Measurements from ENCODE around the gene TTLL11.

TTLL11 gene

DNA sequence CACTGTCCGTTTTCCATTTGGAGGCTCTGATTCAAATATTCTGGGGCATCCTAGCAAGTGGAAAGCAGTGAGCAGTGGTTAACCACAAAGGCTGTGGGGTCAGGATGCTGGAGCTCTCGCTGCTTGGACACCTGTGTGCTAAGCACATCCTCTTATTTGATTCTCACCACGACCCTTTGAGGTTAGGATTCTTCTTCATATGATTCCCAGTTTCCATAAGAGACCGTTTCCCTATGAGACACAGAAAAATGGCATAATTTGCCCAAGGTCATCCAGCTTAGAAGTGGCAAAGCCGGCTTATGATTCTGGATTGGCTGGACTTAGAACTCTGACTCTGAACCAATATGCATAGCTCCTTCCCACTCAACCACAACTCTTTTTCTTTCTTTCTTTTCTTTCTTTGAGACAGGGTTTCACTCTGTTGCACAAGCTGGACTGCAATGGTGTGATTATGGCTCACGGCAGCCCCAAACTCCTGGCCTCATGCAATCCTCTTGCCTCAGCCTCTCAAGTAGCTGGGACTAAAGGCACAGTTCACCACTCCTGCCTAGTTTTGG lies 207.7 kb downstream of the TTLL11 start:
- DNase-seq (ENCODE audit: low spot score): no peak
- in situ Hi-C loops (cut with MboI; ENCODE audit: low pct_unique_long_range_greater_than_20kb, low sequenced_read_pairs, unreplicated experiment): no loop called here
- TF ChIP-seq CTCF (IDR thresholded peaks at IDR 0.05; ENCODE audit: extremely low read depth, insufficient read depth, missing control alignments): no peak

GRCh38 chr9:121884057-121884541 lies 209.0 kb downstream of the TTLL11 start:
- in situ Hi-C loops (cut with MboI; ENCODE audit: low pct_unique_long_range_greater_than_20kb, low sequenced_read_pairs, unreplicated experiment): no loop called here
- no peak for TF ChIP-seq CTCF (IDR thresholded peaks at IDR 0.05; ENCODE audit: extremely low read depth, insufficient read depth, missing control alignments)
- DNase-seq (ENCODE audit: low spot score): no peak

DNA sequence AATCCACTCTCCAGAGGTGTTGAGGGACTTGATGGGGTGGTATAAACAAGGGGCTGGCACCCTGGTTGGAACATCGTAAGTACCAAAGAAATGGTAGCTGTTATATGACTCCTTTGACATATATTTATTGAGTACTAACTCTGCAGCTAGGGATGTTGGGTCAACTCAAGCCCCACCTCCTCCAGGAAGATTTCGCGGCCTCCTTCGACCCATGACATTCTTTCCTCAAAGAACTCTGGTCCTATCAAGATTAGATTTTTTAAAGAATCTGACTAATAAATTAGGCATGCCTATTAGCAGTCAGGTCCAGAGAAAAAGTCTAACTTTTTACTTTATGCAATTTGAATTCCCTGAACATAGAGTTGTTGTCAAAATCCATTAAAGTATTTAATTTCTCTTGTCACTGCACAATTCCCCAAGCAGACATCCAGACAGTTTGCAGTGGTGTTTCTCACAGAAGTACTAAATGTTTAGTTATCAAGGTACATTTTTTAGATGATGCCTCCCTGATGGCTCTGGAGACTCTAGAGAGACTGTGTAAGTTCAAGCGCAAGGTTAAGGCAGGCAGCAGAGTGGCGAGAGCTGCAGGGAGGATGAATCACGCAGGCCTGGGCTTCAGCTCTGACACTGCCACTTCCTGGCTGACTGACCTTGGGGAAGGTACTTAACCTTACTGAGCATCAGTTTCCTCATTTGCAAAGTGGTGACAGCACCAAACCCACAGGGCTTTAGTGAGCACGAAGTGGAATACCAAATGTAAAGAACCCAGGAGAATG lies 209.6 kb downstream of the TTLL11 start:
- no peak for DNase-seq (ENCODE audit: low spot score)
- in situ Hi-C loops (cut with MboI; ENCODE audit: low pct_unique_long_range_greater_than_20kb, low sequenced_read_pairs, unreplicated experiment): no loop called here
- no peak for TF ChIP-seq CTCF (IDR thresholded peaks at IDR 0.05; ENCODE audit: extremely low read depth, insufficient read depth, missing control alignments)

DNA sequence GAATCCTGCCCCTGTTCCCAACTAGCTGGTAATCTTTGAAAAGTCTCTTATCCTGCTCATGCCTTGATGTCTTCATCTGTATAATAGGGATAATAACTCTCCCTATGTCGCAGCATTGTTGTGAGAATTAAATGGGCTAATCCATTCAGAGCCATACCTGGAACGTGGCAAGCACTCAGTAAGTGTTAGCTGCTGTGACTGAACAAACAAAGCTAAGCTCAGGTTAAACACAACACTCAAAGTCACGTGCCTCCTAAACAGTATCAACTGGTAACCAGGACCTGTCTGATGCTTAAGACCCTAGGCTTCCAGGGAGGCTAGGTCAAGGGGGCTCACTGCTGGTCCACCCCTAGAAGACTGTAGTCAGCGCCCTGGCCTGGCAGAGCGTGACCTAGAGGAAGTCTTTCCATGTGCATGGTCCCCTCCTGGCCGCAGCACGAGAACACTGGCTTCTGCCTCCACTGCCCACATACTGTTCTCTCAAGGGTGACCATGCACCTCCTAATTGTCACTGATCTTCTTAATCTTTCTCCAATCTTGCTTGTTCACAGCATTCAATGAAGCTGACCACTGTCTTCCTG lies 211.1 kb downstream of the TTLL11 start:
- no peak for DNase-seq (ENCODE audit: low spot score)
- TF ChIP-seq CTCF (IDR thresholded peaks at IDR 0.05; ENCODE audit: extremely low read depth, insufficient read depth, missing control alignments): no peak
- in situ Hi-C loops (cut with MboI; ENCODE audit: low pct_unique_long_range_greater_than_20kb, low sequenced_read_pairs, unreplicated experiment): no loop called here

- no peak for TF ChIP-seq CTCF (IDR thresholded peaks at IDR 0.05; ENCODE audit: extremely low read depth, insufficient read depth, missing control alignments)
- in situ Hi-C loops (cut with MboI; ENCODE audit: low pct_unique_long_range_greater_than_20kb, low sequenced_read_pairs, unreplicated experiment): no loop called here
- DNase-seq (ENCODE audit: low spot score): no peak
Observed at GRCh38 chr9:121880343-121880898, 212.7 kb downstream of the TTLL11 start.

DNA sequence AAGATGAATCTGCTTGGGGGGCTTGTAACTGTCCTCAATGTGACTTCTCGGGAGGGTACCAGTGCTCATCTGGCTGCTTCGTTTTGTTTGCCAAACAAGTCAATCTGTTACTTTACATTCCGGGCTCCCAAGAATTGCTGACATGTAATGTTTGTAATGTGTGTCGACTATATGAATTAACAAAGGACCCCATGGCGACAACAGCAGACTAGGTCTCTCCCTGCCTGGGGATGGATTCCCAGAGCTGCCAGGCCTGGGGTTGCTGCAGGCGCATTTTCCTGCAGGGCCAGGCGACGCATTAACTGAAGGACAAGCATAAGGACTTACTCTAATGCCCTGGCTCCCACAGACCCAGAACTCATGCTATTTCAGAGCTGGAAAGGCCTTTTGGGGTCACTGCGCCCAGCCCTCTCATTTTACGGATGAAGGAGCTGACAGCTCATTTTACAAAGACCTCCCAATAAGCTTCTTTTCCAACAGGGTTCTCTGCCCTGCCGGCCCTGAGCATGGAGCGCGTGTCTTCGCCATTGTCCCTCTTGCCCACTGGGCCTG lies 214.8 kb downstream of the TTLL11 start:
- in situ Hi-C loops (cut with MboI; ENCODE audit: low pct_unique_long_range_greater_than_20kb, low sequenced_read_pairs, unreplicated experiment): no loop called here
- no peak for DNase-seq (ENCODE audit: low spot score)
- no peak for TF ChIP-seq CTCF (IDR thresholded peaks at IDR 0.05; ENCODE audit: extremely low read depth, insufficient read depth, missing control alignments)

All from GM13977 (cell line).